Fibroblast of the conjunctiva (primary cell): Measurements from ENCODE around the gene NIPA2.

Experiments used
- DNase-seq: peaks from one replicate; pipeline ENCODE4 v3.0.0-alpha.2; 2010; ENCODE audit warnings: low read depth

Gene NIPA2

DNA sequence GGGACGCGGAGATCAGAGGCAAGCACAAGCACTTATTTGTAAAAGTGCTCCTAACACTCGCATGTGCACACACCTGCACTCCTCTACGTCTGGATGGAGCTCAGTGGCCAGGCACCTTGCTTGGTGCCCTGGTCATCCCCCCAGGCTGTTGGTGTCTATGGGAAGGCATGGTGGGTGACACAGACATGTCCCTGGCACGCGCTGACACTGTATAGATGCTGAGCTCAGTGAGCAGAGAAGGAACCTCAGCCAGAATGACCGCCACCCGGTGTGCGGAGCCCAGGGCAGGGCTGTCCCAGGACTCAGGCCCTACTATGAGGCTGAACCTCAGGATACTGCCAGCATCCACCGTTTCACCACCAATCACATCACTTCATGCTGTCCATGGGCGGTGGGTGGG lies 64.5 kb downstream of the NIPA2 start:
- DNase-seq = no peak

DNA sequence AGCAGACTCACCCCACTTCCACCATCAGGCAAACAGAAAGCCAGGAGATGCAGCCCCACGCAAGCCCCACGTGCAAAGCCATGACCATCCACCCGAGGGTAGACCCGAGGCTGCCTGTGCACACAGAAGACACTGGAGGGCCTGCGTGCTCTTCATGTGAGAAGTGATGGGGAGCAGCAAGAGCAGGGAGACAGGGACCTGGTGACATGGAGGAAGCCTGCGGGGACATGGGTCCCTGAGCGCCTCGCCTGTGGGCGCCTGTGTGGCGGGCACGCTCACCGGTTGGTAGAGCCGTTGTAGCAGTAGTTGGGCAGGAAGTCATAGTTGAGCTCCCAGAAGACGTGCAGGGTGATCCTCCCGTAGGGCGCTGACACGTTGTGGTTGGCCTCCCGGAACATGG lies 65.0 kb downstream of the NIPA2 start:
- no peak for DNase-seq

DNA sequence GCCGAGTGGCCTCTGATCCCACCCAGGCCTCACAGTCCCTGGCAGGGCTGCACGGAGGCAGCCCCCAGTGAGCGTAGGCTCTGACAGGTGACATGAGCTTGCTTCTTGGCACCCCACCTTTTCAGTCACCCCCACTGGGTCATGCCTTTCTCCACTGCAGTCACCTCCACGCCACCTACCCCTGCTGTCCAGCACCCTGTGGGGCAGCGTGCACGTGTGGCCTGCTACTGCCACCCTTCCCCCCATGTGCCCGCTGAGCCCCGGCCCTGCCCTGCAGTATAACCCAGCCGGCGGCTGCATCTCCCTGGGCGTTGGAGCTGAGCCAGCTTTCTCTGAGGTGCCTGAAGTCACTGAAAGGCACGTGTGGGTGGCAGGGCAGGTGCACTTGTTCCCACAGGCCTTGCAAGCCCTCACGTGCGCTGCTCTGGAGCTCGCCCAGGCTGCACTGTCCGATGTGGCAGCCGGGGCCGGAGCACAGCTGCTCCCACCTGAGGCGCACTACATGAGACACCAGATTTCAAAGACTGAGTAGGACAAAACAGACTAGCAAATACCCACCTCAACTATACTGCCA lies 65.6 kb downstream of the NIPA2 start:
- no peak for DNase-seq

DNA sequence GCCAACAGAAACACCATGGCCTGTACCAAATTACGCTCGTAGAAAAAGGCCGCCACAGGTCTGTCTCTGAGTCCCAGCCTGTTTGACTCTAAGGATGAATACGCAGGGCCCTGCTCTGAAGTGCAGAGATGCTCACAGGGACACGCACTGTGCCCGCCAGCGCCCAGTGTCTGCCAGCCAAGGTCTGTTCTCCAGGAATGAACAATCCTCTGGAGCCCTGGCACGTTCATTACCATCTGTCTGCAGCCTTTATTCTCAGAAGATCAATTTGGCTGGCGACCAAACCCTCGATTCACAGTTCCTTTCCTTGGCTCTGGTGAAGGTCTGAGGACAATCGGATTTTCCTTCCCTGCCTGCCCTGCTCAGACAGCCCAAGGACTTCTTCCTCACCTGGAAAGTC lies 66.3 kb downstream of the NIPA2 start:
- no peak for DNase-seq

DNA sequence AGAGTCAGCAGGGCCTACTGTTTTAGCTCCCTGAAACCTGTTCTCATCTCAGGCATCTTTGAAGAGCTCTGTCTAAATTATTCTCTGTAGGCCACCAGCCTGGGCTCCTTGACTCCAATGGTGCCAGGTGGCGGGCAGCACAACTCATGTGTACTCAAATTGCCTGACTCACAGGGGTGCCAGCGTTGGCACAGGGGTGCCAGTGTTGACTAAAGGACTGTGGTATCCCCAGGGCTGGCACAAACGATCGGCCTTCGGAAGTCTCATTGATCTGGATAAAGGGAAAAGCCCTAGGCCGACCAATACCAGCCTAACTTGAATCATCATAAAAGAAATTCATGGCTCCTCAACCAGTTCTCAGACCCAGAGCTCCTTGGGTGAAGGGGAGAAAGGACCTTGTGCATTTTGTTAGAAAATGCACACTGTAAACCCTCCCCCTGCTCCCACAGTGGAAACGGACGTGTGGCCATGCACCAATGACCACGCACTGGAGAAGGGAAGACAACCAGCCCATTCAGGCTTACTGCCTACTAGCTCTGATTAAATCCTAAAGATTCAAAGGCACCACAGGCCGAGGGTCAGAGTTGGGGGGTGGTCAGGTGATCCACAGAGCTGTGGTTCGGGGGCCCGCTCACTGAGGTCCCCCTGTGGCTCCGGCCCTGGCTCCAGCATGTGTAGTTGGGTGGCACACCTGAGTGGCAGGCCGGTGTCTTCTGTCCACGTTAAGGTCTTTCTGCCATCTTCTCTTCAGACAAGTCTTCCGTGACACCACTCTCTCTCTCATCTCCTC lies 68.9 kb downstream of the NIPA2 start:
- DNase-seq = no peak

DNA sequence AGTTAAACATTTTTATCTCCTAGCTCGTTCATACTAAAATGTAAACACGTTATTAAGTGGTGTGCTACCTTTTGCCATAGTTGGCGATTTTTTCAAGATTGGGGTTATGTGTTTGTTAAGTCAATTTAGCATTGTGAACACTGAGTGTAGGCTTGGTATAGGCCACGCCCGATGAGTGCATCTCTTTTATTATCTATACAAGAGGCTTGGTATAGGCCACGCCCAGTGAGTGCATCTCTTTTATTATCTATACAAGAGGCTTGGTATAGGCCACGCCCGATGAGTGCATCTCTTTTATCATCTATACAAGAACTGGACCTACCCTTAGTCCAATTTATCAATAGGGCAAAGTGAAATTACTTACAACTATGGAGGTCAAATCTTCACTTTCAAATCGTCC lies 70.4 kb downstream of the NIPA2 start:
- no peak for DNase-seq

DNA sequence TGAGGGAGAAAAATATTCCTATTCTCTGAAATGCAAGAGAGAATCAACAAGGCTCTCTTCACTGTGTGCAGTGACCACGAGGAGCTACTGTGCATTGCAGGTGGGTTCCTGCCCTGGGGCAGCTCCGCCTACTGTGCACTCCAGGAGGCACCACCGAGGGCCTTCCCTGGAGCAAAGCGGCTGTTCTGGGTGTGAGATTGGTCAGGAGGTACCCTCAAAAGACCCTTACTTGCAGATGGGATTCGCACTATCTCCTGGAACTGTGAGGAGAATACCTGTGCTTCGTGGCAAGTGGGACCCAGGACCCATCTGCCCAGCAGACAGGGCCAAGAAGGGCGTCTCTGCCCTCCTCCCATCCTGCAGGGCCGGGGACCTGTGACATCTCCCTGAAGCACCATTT lies 72.8 kb downstream of the NIPA2 start:
- no peak for DNase-seq

DNA sequence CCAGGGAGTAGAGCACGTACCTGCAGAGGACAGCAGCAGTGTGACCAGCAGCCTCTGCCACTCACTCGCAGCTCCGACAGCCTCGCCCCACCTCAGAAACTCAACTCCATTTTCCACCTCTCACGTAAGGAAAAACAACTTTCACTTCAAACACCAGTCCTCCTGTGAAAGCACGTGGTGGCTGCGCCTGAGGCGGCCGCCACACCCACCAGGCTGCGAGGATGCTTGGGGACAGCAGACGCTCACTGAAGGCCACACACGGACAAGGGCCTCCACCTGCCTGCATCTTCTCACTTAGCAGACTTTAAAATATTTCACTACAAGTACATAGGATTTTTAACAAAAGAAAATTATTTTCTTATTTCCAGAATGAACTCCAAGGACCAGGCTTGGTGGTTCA lies 73.8 kb downstream of the NIPA2 start:
- DNase-seq = no peak

DNA sequence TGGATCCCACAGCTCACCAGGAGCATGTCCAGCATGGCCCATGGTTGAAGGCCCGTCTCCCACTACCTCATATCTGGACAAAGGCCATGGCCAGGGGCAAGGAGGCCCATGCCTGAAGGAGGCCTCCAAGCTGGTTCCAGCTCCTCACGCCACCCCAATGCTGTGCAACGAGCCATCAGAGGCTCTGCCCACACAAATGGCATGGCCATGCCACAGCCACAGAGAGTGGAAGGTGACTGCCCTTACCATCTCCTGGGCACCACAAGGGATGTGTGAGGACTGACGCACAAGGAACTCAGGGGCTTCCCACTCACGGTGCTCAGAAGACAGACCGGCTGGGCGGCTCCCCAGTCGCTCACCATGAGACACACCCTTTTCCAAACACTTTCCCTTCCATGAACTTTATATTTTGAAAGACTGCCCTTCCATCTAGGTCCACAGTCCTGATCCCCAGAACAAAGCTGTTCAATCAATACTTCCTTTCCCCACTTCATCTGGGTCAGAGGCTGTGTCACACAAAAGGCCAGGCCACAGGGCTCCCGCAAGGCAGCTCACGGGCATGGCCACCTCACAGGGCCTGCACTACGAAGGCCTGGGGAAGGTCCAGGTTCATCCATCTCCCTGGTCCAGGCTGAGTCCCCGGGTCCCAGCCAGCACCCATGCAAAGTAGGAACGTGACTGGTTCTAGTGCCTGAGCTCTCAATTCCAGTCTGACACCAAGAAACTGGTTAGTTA lies 75.3 kb downstream of the NIPA2 start:
- no peak for DNase-seq

DNA sequence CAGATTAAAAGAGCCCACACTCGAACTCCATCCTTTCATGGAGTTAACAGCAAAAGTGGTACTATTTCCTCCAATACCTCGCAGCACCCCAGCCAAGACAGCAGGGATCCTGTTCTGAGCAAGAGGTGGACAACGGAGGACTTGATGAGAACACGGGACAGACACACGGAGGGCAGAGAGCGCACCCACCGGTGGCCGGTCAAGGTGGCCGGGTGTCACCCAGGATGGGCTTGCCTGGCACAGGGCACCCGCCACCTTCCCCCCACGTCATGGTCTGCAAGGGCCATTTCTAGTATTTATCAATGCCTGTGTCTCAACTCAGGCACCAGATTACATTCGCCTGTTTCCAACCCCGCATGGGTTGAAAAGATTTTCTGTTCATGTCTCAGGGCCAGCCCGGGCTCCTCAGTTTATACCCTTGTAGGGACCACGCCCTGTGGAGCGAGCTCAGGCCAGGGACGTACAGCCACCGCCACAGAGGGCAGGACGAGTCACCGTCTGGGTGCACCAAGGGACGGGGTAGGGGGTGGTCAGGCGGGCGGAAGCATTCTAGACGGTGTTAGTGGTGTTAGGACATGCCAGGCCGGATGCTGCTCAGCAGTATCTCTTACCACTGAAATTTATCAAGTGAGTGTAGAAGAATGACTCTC lies 77.5 kb downstream of the NIPA2 start:
- DNase-seq = no peak

DNA sequence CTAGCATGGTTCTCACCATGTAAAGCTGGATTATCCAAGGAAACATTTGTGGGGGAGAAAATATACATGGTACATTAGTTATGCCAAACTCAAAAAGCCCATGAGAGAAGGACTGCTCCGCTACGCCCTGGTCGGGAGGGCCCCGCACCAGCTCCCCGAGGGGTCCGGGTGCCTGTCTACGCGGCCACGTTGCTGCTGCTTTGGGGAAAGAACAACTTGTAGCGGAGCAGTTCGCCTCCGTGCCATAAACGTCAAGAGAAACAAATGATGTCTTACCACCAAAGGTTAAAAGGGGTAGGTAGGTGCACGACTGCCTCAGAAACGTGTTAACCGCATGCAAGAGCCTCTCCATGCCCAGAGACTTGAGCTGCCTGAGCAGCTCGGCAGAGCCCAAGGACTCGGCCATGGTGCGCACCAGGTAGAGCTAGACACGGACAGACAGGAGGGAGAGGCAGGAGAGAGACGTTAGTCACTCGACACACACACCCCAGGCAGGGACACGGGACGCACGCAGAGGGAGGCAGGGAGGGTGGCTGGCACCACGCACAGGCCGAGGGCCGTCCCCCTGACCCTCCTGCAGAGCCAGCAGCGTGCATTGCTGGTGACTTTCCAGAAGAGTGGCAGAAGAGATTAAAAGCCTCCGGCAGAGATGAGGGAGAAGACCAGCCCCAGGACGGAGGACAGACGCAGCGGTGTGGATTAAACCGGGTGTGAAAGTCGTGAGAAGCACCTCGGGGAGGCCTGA lies 78.3 kb downstream of the NIPA2 start:
- no peak for DNase-seq

DNA sequence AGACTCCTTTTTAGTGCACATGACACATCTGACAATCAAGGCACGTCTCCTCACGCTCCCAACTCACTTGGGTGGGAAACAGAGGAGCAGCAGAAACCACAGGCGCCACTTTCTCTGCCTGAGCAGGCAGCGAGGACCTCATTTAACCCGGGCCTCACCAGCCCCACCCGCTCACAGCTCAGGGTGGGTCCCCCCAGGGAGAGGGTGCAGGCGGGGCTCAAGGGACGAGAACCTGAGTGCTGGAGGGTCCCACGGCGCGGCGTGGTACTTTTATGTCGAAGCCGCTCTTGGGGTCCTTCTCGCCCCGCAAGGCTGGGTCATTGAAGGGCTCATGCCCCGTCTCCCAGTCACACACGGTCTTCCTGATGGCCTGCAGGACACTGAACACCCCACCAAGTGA lies 79.1 kb downstream of the NIPA2 start:
- DNase-seq = no peak
